Lower leg skin (tissue), 4 donors: ENCODE data around the gene IFFO2. TPM values are rescaled to one million over a fixed set of nuclear protein-coding genes. Genes with fewer than 3 reads are reported as not detected.

ENCODE experiments used
- DNase-seq, 2 donors: peaks; one replicate each; pipeline ENCODE4 v3.0.0-alpha.2; 2019; ENCODE audit warnings: low spot score in 2 of 2
- H3K4me3 ChIP-seq: fragments of 200-600 bp; sonication (generic); 2 replicates; pipeline ENCODE4 v1.5.1; 2017; ENCODE audit warnings: mild to moderate bottlenecking, low read depth; ENCODE audit not compliant: poor library complexity, severe bottlenecking
- POLR2A ChIP-seq, 2 donors: fragments of 450-650 bp; IDR thresholded peaks; one replicate each; pipeline ENCODE4 v1.6.1; 2016 to 2017; ENCODE audit warnings: antibody characterized with exemption in 2 of 2, mild to moderate bottlenecking in 1 of 2, moderate library complexity in 1 of 2
- WGBS, 2 donors: methylation state at CpG; one replicate each; pipeline ENCODE4 v1.1.5; 2018; 5-methylcytosine and 5-hydroxymethylcytosine counted together
- intact Hi-C: fragments of 100-400 bp; cut with DNase I; formaldehyde crosslinking; loops from one replicate; pipeline ENCODE4 v1.15.0; 2023; ENCODE audit warnings: low total_unique reads
- total RNA-seq, 4 donors: library from RNA; depleted of rRNA; stranded (reverse); fragments of >200 nt; gene quantifications; one replicate each; pipeline ENCODE4 v1.1.0, GENCODE V29; 2016
- TF ChIP-seq, protein P1 (sequence below), 3 donors: fragments of 450-650 bp; IDR thresholded peaks; one replicate each; pipeline ENCODE4 v1.5.1; 2016; ENCODE audit warnings: antibody characterized with exemption in 3 of 3, mild to moderate bottlenecking in 3 of 3, moderate library complexity in 2 of 3

IFFO2 gene
- total RNA-seq, 4 donors from 2014 or later: 317 to 562 (median 451) TPM

DNA sequence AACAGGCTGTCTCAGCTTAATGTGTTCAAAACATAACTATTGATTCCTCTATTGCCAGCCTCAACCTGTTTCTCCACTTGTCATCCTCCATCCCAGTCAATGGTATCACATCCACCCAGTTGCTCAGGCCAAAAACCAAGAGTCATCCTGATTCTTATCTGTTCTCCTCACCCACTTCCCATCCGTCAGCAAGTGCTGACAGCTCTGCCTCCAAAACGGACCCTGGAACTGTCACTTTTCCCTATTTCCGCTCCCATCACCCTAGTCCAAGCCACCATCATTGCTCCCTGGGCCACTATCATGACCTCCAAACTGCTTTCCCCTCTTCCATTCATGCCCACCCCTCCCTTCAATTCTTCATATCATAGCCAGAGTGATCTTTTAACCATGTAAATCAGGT is 36.2 kb upstream of the IFFO2 start:
- WGBS, 2 donors: 45 to 53% methylated on average over 3 of the region's 3 CpGs
- TF ChIP-seq, protein P1, sequence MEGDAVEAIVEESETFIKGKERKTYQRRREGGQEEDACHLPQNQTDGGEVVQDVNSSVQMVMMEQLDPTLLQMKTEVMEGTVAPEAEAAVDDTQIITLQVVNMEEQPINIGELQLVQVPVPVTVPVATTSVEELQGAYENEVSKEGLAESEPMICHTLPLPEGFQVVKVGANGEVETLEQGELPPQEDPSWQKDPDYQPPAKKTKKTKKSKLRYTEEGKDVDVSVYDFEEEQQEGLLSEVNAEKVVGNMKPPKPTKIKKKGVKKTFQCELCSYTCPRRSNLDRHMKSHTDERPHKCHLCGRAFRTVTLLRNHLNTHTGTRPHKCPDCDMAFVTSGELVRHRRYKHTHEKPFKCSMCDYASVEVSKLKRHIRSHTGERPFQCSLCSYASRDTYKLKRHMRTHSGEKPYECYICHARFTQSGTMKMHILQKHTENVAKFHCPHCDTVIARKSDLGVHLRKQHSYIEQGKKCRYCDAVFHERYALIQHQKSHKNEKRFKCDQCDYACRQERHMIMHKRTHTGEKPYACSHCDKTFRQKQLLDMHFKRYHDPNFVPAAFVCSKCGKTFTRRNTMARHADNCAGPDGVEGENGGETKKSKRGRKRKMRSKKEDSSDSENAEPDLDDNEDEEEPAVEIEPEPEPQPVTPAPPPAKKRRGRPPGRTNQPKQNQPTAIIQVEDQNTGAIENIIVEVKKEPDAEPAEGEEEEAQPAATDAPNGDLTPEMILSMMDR (IDR thresholded peaks at IDR 0.05): no peak
- TF ChIP-seq POLR2A (IDR thresholded peaks at IDR 0.05): no peak
- H3K4me3 ChIP-seq: no peak overlapping the region
- intact Hi-C loops: no loop called here
- DNase-seq: peak in 1 of 2 donors; percentile 49

DNA sequence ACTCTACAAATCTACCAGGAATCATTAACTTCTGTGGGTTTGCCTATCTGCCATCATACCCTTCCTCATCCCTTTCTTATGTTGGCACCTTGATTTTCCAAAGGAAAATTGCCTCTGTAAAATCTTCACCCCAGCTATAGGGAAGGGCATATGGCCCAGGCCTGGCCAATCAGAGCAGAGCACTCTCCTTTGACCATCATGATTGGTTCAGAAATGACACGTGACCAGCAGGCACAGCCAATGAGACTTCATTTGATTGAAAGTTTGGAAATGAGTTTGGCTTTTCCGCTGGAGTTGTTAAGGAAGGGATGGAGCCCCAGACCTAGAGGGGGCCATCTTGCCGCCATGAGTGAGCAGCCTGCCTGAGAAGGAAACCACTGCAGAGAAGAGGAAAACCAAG is 35.1 kb upstream of the IFFO2 start:
- H3K4me3 ChIP-seq: no peak overlapping the region
- WGBS, 2 donors: 96 to 98% methylated on average over 3 of the region's 3 CpGs
- peak in 1 of 2 donors; percentile 25 for DNase-seq
- intact Hi-C loops: no loop called here
- TF ChIP-seq POLR2A (IDR thresholded peaks at IDR 0.05): no peak
- TF ChIP-seq, protein P1 (IDR thresholded peaks at IDR 0.05): no peak

DNA sequence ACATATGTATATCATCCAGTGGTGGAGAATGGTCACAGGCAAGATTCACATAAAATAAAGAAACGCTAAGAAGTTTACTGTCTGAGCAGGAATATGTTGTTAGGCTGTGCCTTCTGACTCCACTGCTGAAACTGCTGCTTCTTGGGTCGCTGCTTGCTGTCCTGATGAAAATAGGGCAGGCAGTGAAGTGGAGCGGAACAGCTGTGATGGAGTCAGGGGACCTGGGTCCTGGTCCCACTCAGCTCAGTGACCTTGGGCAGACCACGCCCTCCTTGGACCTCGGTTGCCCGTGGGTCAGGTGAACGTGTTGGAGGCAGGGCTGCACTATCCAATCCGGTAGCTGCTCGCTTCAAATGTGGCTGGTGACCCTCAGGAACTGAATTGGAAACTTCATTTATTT is 33.4 kb upstream of the IFFO2 start:
- WGBS, 2 donors: 77 to 79% methylated on average over 9 of the region's 9 CpGs
- intact Hi-C loops: no loop called here
- TF ChIP-seq POLR2A (IDR thresholded peaks at IDR 0.05): no peak
- TF ChIP-seq, protein P1 (IDR thresholded peaks at IDR 0.05): no peak
- peak in 1 of 2 donors; percentile 26 for DNase-seq
- H3K4me3 ChIP-seq: no peak overlapping the region

DNA sequence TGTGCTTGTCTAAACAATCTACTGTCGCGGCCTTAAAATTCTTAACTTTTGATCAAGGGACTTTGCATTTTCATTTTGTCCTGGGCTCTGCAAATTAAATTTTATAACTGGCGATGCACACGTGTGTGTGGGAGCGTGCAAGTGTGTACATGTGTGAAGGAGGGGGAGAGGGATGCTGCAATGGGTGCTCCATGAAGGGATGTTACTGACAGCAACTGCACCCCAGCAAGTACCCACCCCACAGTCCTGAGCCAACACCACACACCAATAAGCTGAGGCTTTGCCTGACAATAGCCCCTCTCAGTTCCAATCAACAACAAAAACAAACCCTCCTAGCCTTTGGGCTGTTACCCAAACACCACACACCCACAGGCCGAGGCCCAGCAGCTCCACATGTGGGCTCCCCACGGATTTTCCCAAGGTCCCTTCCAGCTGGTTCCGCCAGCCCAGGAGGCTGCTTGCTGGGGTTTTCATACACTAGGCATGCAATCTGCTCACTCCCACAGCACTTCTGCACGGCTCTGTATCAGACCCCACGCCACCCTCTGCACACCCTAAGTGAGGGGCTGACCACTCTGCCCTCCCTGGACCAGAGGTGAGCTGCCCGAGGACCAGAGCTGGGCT is 32.8 kb upstream of the IFFO2 start:
- DNase-seq: peak in 1 of 2 donors; percentile 58
- TF ChIP-seq POLR2A (IDR thresholded peaks at IDR 0.05): no peak
- TF ChIP-seq, protein P1 (IDR thresholded peaks at IDR 0.05): no peak
- 77 to 80% methylated on average over 11 of the region's 11 CpGs for WGBS, 2 donors
- no peak overlapping the region for H3K4me3 ChIP-seq
- intact Hi-C loops: no loop called here

DNA sequence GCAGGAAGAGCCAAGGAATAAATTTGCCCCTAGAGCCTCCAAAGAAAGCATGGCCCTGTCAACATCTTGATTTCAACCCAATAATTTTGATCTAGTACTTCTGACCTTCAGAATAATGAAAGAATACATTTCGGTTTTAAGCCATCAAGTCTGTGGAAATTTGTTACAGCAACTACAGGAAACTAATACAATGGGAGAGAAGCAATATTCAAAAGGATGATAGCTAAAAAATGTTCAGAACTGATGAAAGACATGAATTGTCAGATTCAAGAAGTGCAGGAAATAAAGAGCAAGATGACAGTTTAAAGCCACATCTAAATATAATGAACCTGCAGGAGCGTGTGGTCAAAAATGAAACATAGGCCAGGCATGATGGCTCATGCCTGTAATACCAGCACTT is 24.8 kb upstream of the IFFO2 start:
- no peak for DNase-seq
- intact Hi-C loops: no loop called here
- WGBS, 2 donors: 63 to 96% methylated on average over 2 of the region's 2 CpGs
- no peak for TF ChIP-seq POLR2A (IDR thresholded peaks at IDR 0.05)
- TF ChIP-seq, protein P1 (IDR thresholded peaks at IDR 0.05): no peak
- H3K4me3 ChIP-seq: no peak overlapping the region

DNA sequence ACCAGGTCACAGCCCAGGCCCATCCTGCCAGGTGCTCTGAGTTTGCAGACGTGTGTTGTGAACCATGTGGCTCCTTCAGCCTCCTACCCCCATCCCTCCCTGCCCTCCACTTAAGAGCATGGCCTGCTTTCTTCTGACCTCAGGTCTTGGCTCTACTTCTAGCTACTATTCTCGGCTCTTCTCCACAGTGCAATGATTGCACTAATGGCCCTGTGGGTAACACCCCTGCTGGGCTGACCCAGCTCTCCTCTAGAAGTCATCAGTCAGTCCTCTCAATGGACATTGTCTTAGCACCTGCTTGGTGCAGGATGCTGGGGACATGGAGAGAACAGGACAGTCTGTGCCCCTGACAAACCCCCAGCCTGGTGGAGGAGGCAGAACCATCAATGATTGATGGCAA is 22.2 kb upstream of the IFFO2 start:
- intact Hi-C loops: no loop called here
- TF ChIP-seq, protein P1 (IDR thresholded peaks at IDR 0.05): no peak
- no peak for TF ChIP-seq POLR2A (IDR thresholded peaks at IDR 0.05)
- H3K4me3 ChIP-seq: no peak overlapping the region
- 65 to 72% methylated on average over 2 of the region's 2 CpGs for WGBS, 2 donors
- DNase-seq: peak in 1 of 2 donors; percentile 32
